Parathyroid adenoma (tissue), 2 donors: ENCODE data around the gene AGBL5.

Experiments
- H2AFZ ChIP-seq: fragments of 300-600 bp; sonication (generic); one replicate; pipeline ENCODE4 v1.7.0; 2017; ENCODE audit warnings: antibody characterized with exemption, mild to moderate bottlenecking
- H3K27ac ChIP-seq: fragments of 300-600 bp; sonication (generic); one replicate; pipeline ENCODE4 v1.7.0; 2017
- H3K27me3 ChIP-seq: fragments of 300-600 bp; sonication (generic); one replicate; pipeline ENCODE4 v1.7.0; 2017; ENCODE audit warnings: low read length; ENCODE audit not compliant: control insufficient read depth, insufficient read depth
- H3K36me3 ChIP-seq: fragments of 300-600 bp; sonication (generic); one replicate; pipeline ENCODE4 v1.7.0; 2017; ENCODE audit warnings: low read length; ENCODE audit not compliant: control insufficient read depth, insufficient read depth
- H3K4me1 ChIP-seq: fragments of 300-600 bp; sonication (generic); one replicate; pipeline ENCODE4 v1.7.0; 2017; ENCODE audit warnings: control low read depth
- H3K4me2 ChIP-seq: fragments of 300-600 bp; sonication (generic); one replicate; pipeline ENCODE4 v1.7.0; 2017; ENCODE audit warnings: low read length
- H3K4me3 ChIP-seq: fragments of 300-600 bp; sonication (generic); one replicate; pipeline ENCODE4 v1.7.0; 2017; ENCODE audit warnings: low read depth, low read length
- H3K79me2 ChIP-seq: fragments of 300-600 bp; sonication (generic); one replicate; pipeline ENCODE4 v1.7.0; 2017; ENCODE audit warnings: control low read depth
- H3K9ac ChIP-seq: fragments of 300-600 bp; sonication (generic); one replicate; pipeline ENCODE4 v1.7.0; 2017; ENCODE audit warnings: mild to moderate bottlenecking
- H3K9me3 ChIP-seq: fragments of 300-600 bp; sonication (generic); one replicate; pipeline ENCODE4 v1.7.0; 2017; ENCODE audit warnings: low read length; ENCODE audit not compliant: control insufficient read depth
- TF ChIP-seq, protein P1 (sequence below): fragments of 300-600 bp; sonication (generic); IDR thresholded peaks from one replicate; pipeline ENCODE4 v1.7.0; 2017; ENCODE audit warnings: antibody characterized with exemption, mild to moderate bottlenecking
- donor health status: primary hyperparathyroidism.

Gene AGBL5

DNA sequence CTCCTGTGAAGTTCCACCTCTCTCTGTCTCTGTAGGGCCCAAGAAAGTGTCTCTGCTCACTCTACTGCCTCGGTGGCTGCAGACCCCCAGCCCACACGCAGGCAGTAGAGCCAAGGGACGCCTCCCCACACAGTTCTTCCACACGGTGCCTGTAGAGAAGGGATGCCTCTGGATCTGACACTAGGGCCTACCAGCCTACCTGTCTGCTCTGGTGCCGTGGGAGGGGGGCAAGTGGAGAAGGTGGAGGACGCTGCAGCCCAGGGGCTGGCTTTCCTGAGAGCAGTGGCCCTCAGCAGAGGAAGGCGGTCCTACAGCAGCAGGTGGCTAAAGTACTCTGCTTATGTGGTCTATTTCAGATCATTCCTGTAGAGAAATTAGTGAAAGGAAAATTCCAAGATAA, 27.7 kb upstream of the AGBL5 start:
- no peak overlapping the region for H3K4me2 ChIP-seq
- H3K9ac ChIP-seq, result no peak overlapping the region
- H3K4me1 ChIP-seq, result no peaks in the 10 kb centered on the region
- TF ChIP-seq, protein P1, sequence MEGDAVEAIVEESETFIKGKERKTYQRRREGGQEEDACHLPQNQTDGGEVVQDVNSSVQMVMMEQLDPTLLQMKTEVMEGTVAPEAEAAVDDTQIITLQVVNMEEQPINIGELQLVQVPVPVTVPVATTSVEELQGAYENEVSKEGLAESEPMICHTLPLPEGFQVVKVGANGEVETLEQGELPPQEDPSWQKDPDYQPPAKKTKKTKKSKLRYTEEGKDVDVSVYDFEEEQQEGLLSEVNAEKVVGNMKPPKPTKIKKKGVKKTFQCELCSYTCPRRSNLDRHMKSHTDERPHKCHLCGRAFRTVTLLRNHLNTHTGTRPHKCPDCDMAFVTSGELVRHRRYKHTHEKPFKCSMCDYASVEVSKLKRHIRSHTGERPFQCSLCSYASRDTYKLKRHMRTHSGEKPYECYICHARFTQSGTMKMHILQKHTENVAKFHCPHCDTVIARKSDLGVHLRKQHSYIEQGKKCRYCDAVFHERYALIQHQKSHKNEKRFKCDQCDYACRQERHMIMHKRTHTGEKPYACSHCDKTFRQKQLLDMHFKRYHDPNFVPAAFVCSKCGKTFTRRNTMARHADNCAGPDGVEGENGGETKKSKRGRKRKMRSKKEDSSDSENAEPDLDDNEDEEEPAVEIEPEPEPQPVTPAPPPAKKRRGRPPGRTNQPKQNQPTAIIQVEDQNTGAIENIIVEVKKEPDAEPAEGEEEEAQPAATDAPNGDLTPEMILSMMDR, result no peak
- no peak overlapping the region for H3K27ac ChIP-seq
- H3K4me3 ChIP-seq, result no peak overlapping the region
- H2AFZ ChIP-seq, result no peak overlapping the region
- H3K9me3 ChIP-seq, result no peaks in the 10 kb centered on the region
- peaks cover 30% of the 10 kb centered on the region for H3K79me2 ChIP-seq
- no peaks in the 10 kb centered on the region for H3K27me3 ChIP-seq
- no peaks in the 10 kb centered on the region for H3K36me3 ChIP-seq

- Histone ChIP-seq H3K27me3 (no peaks in the 10 kb centered on the region), H3K9me3 (no peaks in the 10 kb centered on the region), H3K27ac (no peak overlapping the region), H2AFZ (no peak overlapping the region), H3K4me1 (no peaks in the 10 kb centered on the region), H3K79me2 (peaks cover 28% of the 10 kb centered on the region), H3K4me2 (no peak overlapping the region), H3K9ac (no peak overlapping the region), H3K4me3 (no peak overlapping the region), H3K36me3 (no peaks in the 10 kb centered on the region)
- TF ChIP-seq, protein P1, result no peak
Observed at GRCh38 chr2:27024188-27024587, 27.3 kb upstream of the AGBL5 start.

DNA sequence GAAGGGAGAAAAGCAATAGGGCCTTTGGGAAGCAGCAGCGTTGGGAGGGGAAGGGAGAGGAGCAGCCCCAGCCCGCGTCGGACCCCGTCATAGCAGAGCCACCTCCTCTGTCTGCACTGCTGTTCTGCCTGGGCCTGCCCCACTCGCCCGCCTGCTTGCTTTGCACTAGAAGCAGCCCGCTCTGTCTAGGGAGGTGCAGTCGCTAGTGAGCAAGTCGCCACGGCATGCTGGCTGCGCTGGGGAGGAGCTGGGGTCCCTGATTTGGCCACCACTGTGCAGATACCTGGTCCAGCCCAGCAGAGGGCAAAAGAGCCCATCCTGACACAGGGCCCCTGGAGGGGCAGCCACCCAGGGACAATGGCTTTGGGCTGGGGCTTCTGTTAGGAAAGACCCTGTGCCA, 26.7 kb upstream of the AGBL5 start:
- Histone ChIP-seq H2AFZ (no peak overlapping the region), H3K9me3 (no peaks in the 10 kb centered on the region), H3K4me2 (no peak overlapping the region), H3K9ac (no peak overlapping the region), H3K79me2 (peaks cover 22% of the 10 kb centered on the region), H3K27me3 (no peaks in the 10 kb centered on the region), H3K4me3 (no peak overlapping the region), H3K36me3 (no peaks in the 10 kb centered on the region), H3K27ac (no peak overlapping the region), H3K4me1 (no peaks in the 10 kb centered on the region)
- TF ChIP-seq, protein P1, result no peak

- H3K9me3 ChIP-seq, result no peaks in the 10 kb centered on the region
- H3K4me1 ChIP-seq, result no peaks in the 10 kb centered on the region
- H2AFZ ChIP-seq, result no peak overlapping the region
- no peak overlapping the region for H3K27ac ChIP-seq
- H3K4me3 ChIP-seq, result no peak overlapping the region
- peaks cover 19% of the 10 kb centered on the region for H3K79me2 ChIP-seq
- H3K27me3 ChIP-seq, result no peaks in the 10 kb centered on the region
- no peak overlapping the region for H3K9ac ChIP-seq
- no peaks in the 10 kb centered on the region for H3K36me3 ChIP-seq
- TF ChIP-seq, protein P1, result no peak
- H3K4me2 ChIP-seq, result no peak overlapping the region
Observed at GRCh38 chr2:27025281-27025800, 26.1 kb upstream of the AGBL5 start.
